Uterus (tissue), 2 donors: ENCODE measurements around the gene TMPRSS4.

Experiments
- CTCF ChIP-seq, 4 experiments: fragments of 200-600 bp in 2 of 4; fragments of 450-650 bp in 2 of 4; sonication (generic) in 2 of 4; IDR thresholded peaks; one replicate each; pipeline ENCODE4 v1.5.1; 2016 to 2019; ENCODE audit warnings: antibody characterized with exemption in 4 of 4, mild to moderate bottlenecking in 2 of 4, moderate library complexity in 1 of 4
- POLR2A ChIP-seq, 2 donors: fragments of 450-650 bp; IDR thresholded peaks; one replicate each; pipeline ENCODE4 v1.6.1; 2016; ENCODE audit warnings: antibody characterized with exemption in 2 of 2, mild to moderate bottlenecking in 1 of 2, moderate library complexity in 1 of 2

DNA sequence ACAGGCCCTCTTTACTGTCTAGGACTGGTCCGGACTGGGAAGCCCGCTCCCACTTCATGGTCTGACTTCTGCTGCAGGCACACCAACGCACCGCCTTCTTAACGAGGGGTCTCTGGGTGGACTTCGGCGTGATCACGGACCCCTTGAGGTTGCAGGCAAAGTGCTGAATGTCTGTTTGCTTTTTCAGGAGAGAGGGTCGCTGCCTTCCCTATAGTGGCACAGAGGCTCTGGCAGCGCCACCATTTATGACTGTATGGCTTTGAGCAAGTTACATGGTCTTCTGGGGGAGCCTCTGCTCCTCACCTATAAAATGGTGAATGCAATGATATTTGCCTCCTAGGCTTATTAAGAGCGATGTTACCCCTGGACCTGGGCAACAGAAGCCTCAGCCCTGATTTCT lies 77.1 kb downstream of the TMPRSS4 start:
- no peak for TF ChIP-seq POLR2A (IDR thresholded peaks at IDR 0.05)
- TF ChIP-seq CTCF (IDR thresholded peaks at IDR 0.05), result no peak
